Heart right ventricle (tissue), 16 donors: ENCODE data around the gene XPO6. TPM values are rescaled to one million over a fixed set of nuclear protein-coding genes. Genes with fewer than 3 reads are reported as not detected.
A peak's percentile ranks its signal among the peaks of the same experiment; 100 is the strongest.

Experiments used
- ATAC-seq, 8 donors: fragments of 200-7000 bp; cut with Tn5 transposase; one replicate each; pipeline ENCODE4 v1.9.1; 2020; ENCODE audit warnings: mild to moderate bottlenecking in 8 of 8, moderate library complexity in 8 of 8, moderate number of reproducible peaks in 1 of 8
- DNase-seq, 2 donors: peaks; one replicate each; pipeline ENCODE4 v3.0.0-alpha.2; 2020
- H3K27ac ChIP-seq, 10 donors: fragments of 200-600 bp; sonication (generic) in 2 of 10; one replicate each; pipeline versions ENCODE4 v1.5.0 to v1.8.0; 2020 to 2022; ENCODE audit warnings: mild to moderate bottlenecking in 3 of 10
- H3K27me3 ChIP-seq, 7 donors: fragments of 200-600 bp; one replicate each; pipeline ENCODE4 v1.8.0; 2021 to 2022; ENCODE audit warnings: mild to moderate bottlenecking in 2 of 7
- H3K36me3 ChIP-seq, 9 donors: fragments of 200-600 bp; sonication (generic) in 1 of 9; one replicate each; pipeline versions ENCODE4 v1.5.0 to v1.8.0; 2020 to 2022; ENCODE audit warnings: mild to moderate bottlenecking in 2 of 9
- H3K4me1 ChIP-seq, 9 donors: fragments of 200-600 bp; sonication (generic) in 1 of 9; one replicate each; pipeline versions ENCODE4 v1.5.0 to v1.8.0; 2020 to 2022; ENCODE audit warnings: mild to moderate bottlenecking in 4 of 9
- H3K4me3 ChIP-seq, 10 donors: fragments of 200-600 bp; sonication (generic) in 2 of 10; one replicate each; pipeline versions ENCODE4 v1.5.0 to v1.8.0; 2020 to 2022; ENCODE audit warnings: mild to moderate bottlenecking in 7 of 10, moderate library complexity in 2 of 10
- H3K9me3 ChIP-seq, 11 donors: fragments of 200-600 bp in 10 of 11; sonication (generic) in 2 of 11; one replicate each; pipeline versions ENCODE4 v1.5.0 to v1.8.0; 2013 to 2022; ENCODE audit warnings: mild to moderate bottlenecking in 2 of 11, control low read depth in 1 of 11, moderate library complexity in 1 of 11
- WGBS, 2 donors: extraction: QIAGEN DNeasy Blood & Tissue Kit; methylation state at CpG; one replicate each; pipeline ENCODE4 v1.1.7; 2013; ENCODE audit warnings: inconsistent platforms in 1 of 2; 5-methylcytosine and 5-hydroxymethylcytosine counted together
- intact Hi-C, 10 donors: fragments of 100-400 bp; cut with DNase I; formaldehyde crosslinking; loops; one replicate each; pipeline versions ENCODE4 v1.11.1 to v1.14.2; 2022
- polyA plus RNA-seq, 2 donors: library from polyadenylated mRNA; stranded (reverse); fragments of 200-250 nt; gene quantifications; one replicate each; pipeline ENCODE4 v1.2.3, GENCODE V29; 2013
- total RNA-seq, 10 donors: library from RNA; stranded (reverse); fragmentation: NEBNext Ultra II Directional in 3 of 10; extraction: Animal tissue kit (Norgen Biotek cat#: 25700) in 3 of 10; gene quantifications; one replicate each; pipeline versions ENCODE4 v1.2.1 to v1.2.4, GENCODE V29; 2021 to 2023
- TF ChIP-seq, protein P1 (sequence below), 9 donors: fragments of 200-600 bp; sonication (generic) in 2 of 9; IDR thresholded peaks; one replicate each; pipeline versions ENCODE4 v1.5.0 to v1.8.0; 2021 to 2022; ENCODE audit warnings: antibody characterized with exemption in 9 of 9, mild to moderate bottlenecking in 5 of 9, moderate library complexity in 1 of 9
- donor health status: Arrhythmogenic right ventricular cardiomyopathy.
- donor health status: ischemic (EF 13 %, LVEDD 7.1; RV severe dilation, severe dysfunction).
- donor health status: healthy with polysubstance abuse.
- donor health status: DM: no; HTN: yes; CAD: no.
- donor health status: DM: no; HTN: no; CAD: no.
- donor health status: ischemic (EF 25% LVEDD 6.9; RV normal size, moderate dysfunction).
- donor health status: ischemic (EF 25% LVEDD 5.7; RV mildly dilated, moderate dysfunction).
- donor health status: healthy.
- donor health status: DM: yes; HTN: yes; CAD: no.
- donor health status: Ischemic cardiomyopathy.
- donor health status: ischemic (EF 35%, LVEDD 5.7; RV mildly dilated, moderate dysfunction).
- donor health status: nonischemic (EF 11% LVEDD 7.7; RV severe dilation, severe dysfunction).
- donor health status: DM: yes; HTN: yes; CAD: no.
- donor health status: PGD.
- donor health status: ischemic (EF 29% LVEDD 5.4; RV normal size, mild dysfunction).
- donor health status: nonischemic (EF 23%, LVEDD 6.1; RV moderate dilation, normal function).

The XPO6 gene
- total and polyA plus RNA-seq, 12 donors = 22.1 to 41.8 (median 29.3) TPM

DNA sequence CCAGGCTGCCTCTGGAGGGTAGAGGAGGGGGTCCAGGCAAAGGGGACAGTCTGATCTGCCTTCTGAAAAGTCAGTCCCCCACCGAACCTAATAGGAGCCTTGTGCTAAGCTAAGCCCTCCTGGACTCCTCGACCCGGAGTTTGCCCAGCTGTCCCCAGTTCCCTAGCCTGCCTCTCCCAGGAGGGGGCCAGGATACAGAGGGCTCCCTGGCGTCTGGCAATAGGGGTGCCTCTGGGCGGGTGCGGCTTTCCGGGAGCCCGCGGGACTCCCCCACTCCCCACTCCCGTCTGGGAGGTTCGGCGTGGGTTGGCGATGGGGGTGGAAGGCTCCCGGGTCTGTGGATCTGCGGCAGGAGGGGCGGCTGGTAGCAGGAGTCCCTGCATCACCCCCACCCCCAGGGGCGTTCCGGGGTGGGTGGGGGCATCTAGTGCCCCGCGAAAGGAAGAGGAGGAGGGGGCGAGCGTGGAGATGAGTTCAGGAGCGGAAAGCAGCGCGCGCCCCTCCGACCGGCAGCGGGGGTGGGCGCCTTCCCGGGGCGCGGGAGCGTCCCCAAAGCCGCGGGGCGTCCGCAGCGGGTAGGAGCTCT lies 149.4 kb downstream of the XPO6 start:
- H3K9me3 ChIP-seq = no peaks in the 10 kb centered on the region
- ATAC-seq (peak in 1 of 8 donors; percentile 11), DNase-seq (no peak)
- no peaks in the 10 kb centered on the region for H3K4me1 ChIP-seq
- TF ChIP-seq, protein P1, sequence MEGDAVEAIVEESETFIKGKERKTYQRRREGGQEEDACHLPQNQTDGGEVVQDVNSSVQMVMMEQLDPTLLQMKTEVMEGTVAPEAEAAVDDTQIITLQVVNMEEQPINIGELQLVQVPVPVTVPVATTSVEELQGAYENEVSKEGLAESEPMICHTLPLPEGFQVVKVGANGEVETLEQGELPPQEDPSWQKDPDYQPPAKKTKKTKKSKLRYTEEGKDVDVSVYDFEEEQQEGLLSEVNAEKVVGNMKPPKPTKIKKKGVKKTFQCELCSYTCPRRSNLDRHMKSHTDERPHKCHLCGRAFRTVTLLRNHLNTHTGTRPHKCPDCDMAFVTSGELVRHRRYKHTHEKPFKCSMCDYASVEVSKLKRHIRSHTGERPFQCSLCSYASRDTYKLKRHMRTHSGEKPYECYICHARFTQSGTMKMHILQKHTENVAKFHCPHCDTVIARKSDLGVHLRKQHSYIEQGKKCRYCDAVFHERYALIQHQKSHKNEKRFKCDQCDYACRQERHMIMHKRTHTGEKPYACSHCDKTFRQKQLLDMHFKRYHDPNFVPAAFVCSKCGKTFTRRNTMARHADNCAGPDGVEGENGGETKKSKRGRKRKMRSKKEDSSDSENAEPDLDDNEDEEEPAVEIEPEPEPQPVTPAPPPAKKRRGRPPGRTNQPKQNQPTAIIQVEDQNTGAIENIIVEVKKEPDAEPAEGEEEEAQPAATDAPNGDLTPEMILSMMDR (IDR thresholded peaks at IDR 0.05) = no peak
- intact Hi-C loops = loop anchor here in 6 of 10 donors (5.0 to 10.0 kb wide), 3 partner anchors 80 to 418 kb away; no protein-coding TSS in a partner anchor
- H3K27me3 ChIP-seq = peaks cover 10 to 78% (median 61%) of the 10 kb centered on the region in 7 donors
- 7 to 9% methylated on average over 37 to 39 of the region's 39 CpGs for WGBS, 2 donors
- H3K4me3 ChIP-seq = peak overlapping the region in 6 of 10 donors; percentile 19 to 51 (median 34)
- H3K27ac ChIP-seq = peak overlapping the region in 1 of 10 donors; percentile 7
- H3K36me3 ChIP-seq = no peaks in the 10 kb centered on the region

DNA sequence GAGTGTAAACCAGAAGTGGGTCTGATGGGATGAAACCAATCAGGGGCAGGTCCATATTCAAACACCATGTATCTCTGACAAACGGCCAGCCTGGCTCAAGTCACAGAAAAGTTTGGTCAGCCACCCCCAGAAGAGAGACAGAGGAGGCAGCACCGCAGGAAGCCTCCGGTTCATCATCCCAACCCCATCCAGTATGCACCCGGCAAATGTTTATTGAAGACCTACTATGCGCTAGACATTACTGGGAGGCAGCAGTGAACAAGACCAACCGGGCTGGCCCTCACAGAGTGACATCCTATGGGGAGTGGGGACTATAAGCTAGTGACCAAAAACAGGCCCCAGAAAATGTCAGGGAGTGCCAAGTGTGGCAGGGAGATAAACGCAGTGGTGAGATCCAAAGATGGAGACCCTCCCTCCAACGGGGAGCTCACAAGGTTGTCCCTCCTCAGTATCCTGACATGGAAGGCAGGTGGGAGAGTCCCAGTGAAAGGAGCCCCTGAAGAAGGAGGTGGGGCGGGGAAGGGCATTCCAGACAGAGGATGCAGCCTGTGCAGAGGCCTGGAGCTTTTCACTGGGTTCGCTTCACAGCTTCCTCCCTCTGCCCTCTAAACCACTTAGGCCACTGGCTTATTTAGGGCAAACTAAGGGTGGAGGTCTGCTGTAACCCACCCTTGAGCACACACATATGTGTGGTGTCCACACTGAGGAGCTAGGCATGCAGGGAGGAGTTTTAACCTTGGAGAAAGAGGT lies 150.2 kb downstream of the XPO6 start:
- DNase-seq (no peak), ATAC-seq (no peak)
- H3K9me3 ChIP-seq = no peaks in the 10 kb centered on the region
- TF ChIP-seq, protein P1 (IDR thresholded peaks at IDR 0.05) = no peak
- H3K4me1 ChIP-seq = no peaks in the 10 kb centered on the region
- H3K4me3 ChIP-seq = peak overlapping the region in 1 of 10 donors; percentile 49
- intact Hi-C loops = loop anchor here in 6 of 10 donors (5.0 to 10.0 kb wide), 3 partner anchors 79 to 417 kb away; no protein-coding TSS in a partner anchor
- H3K27ac ChIP-seq = no peak overlapping the region
- 69 to 74% methylated on average over 10 of the region's 10 CpGs for WGBS, 2 donors
- H3K36me3 ChIP-seq = no peaks in the 10 kb centered on the region
- peaks cover 10 to 80% (median 61%) of the 10 kb centered on the region in 7 donors for H3K27me3 ChIP-seq

DNA sequence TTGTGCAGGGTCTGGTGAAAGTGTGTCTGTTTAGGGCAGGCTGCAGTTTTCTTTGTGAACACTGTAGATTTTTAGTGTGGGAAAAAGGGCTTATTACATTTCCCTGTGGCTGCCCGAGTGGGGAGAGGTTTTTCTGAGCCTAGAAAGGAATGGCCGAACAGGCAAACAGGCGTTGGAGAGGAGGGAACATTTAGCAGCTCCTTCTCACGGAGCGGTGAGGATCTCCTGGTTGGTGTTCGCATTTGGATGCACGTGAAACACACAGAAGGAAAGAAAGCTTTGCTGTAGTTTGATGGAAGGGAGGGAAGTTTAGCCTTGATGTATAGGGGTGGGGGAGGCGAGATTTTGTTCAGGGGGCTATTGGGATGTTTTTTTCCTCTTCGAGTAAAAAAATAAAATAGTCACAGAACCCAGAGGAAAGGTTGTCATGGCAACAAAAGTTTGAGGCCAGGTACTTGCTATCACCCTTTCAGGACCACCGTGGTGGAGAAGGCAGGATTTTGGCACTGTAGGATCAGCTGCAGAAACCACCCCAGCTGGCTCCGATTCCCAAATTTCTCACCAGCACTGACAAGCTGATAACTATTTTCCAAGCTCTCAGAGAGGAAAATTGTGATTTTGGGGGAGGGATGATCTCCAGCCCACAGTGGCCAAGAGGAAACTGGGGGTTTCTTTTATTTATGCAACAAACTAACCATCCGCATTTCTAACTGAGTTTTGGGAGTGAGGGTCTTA lies 151.8 kb downstream of the XPO6 start:
- intact Hi-C loops = loop anchor here in 6 of 10 donors (5.0 to 10.0 kb wide), 3 partner anchors 78 to 415 kb away; no protein-coding TSS in a partner anchor
- Histone ChIP-seq H3K36me3 (no peaks in the 10 kb centered on the region), H3K4me1 (no peaks in the 10 kb centered on the region), H3K27me3 (peaks cover 12 to 91% (median 56%) of the 10 kb centered on the region in 7 donors), H3K27ac (no peak overlapping the region), H3K4me3 (no peak overlapping the region), H3K9me3 (no peaks in the 10 kb centered on the region)
- 28 to 31% methylated on average over 12 of the region's 12 CpGs for WGBS, 2 donors
- TF ChIP-seq, protein P1 (IDR thresholded peaks at IDR 0.05) = no peak
- DNase-seq (no peak), ATAC-seq (no peak)
